GM12875 (cell line): Measurements from ENCODE around the gene MED25.

Source experiments
- H3K4me3 ChIP-seq: one replicate; pipeline ENCODE4 v1.5.1; 2011; ENCODE audit warnings: low read depth, low read length, control low read depth
- CTCF ChIP-seq: IDR thresholded peaks from 2 replicates; pipeline ENCODE4 v1.5.1; 2011; ENCODE audit warnings: low read depth, mild to moderate bottlenecking, control low read depth, inconsistent platforms, low read length, moderate library complexity, borderline replicate concordance; ENCODE audit not compliant: insufficient read depth

The MED25 gene

DNA sequence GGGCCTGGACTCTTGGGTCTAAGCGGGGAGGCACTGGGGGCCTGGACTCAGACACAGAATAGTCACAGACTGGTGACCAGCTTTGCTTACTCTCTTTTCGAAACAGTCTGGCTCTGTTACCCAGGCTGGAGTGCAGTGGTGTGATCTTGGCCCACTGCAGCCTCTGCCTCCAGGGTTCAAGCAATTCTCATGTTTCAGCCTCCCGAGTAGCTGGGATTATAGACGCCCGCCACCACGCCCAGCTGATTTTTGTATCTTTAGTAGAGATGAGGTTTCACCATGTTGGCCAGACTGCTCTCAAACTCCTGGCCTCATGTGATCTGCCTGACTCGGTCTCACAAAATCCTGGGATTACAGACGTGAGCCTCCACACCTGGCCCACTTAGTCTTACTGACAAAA lies 11.1 kb downstream of the MED25 start:
- TF ChIP-seq CTCF = no peak
- H3K4me3 ChIP-seq = no peak overlapping the region

DNA sequence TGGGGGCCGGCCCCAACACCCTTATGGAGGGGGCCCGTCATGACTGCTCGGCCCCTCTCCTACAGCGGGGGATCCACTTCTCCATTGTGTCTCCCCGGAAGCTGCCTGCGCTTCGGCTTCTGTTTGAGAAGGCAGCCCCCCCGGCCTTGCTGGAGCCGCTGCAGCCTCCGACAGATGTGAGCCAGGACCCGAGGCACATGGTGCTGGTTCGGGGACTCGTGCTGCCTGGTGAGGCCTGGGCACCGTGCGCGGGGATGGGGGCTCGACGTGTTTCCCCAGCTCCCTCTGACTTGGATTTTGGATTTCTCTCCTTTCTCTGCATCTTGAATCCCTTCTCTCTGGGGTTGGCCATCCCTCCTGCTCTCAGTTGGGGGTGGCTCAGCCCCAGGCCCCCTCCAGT lies 11.6 kb downstream of the MED25 start:
- no peak overlapping the region for H3K4me3 ChIP-seq
- no peak for TF ChIP-seq CTCF

DNA sequence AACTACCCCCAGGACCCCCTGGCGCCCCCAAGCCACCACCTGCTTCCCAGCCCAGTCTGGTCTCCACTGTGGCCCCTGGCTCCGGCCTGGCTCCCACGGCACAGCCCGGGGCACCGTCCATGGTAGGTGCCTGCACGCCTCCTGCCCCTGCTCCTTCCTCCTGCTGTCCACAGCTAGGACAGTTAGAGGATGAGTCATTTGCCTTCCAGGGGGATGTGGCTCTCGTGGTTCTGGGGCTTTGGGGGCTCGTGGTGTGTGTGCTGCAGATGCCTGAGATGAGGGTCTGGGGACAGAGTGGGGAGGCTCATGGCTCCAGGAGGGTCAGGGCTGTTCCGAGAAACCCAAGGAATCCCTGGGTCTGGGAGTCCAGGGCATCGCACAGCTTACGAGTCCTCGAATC lies 12.7 kb downstream of the MED25 start:
- no peak overlapping the region for H3K4me3 ChIP-seq
- no peak for TF ChIP-seq CTCF

- TF ChIP-seq CTCF = no peak
These were observed 13.5 kb downstream of the MED25 start for GRCh38 chr19:49831592-49831991.

GRCh38 chr19:49832556-49832955 lies 14.5 kb downstream of the MED25 start:
- H3K4me3 ChIP-seq = no peak overlapping the region
- TF ChIP-seq CTCF = no peak

More at GRCh38 chr19:49831592-49831991, 13.5 kb downstream of the MED25 start:
- H3K4me3 ChIP-seq = no peak overlapping the region

GRCh38 chr19:49833599-49833998 lies 15.5 kb downstream of the MED25 start:
- TF ChIP-seq CTCF = no peak
- H3K4me3 ChIP-seq = no peak overlapping the region

DNA sequence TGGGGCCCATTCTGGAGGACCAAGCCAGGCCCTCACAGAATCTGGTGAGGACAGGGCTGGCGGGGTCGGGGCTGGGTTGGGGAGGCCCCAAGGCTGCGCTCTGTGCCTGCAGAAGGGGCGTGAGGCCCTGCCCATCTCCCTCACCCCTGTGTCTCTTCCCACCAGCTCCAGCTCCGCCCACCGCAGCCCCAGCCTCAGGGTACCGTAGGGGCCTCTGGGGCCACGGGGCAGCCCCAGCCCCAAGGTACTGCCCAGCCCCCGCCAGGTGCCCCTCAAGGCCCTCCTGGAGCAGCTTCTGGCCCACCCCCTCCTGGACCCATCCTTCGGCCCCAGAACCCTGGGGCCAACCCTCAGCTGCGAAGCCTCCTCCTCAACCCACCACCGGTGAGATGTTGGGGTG lies 17.5 kb downstream of the MED25 start:
- no peak overlapping the region for H3K4me3 ChIP-seq
- no peak for TF ChIP-seq CTCF
